ENCODE measurements around the gene TAAR1. TPM values are rescaled to one million over a fixed set of nuclear protein-coding genes. Genes with fewer than 3 reads are reported as not detected.
"Not testable (repeated sequence)": the region's sequence is repeated elsewhere in the genome, so short reads cannot be mapped to it uniquely, and the experiment has no call there.

Gene TAAR1
- total RNA-seq, 1 experiment from 2014 or later = not detected

GRCh38 chr6:132650429-132650828, 8.6 kb downstream of the TAAR1 start:
- H3K4me2 ChIP-seq (ENCODE audit: low read depth, low read length, poor library complexity, severe bottlenecking) = no peak overlapping the region
- H3K36me3 ChIP-seq (ENCODE audit: insufficient read depth, low read length) = no peaks in the 10 kb centered on the region
- H3K4me3 ChIP-seq (ENCODE audit: low read length) = no peak overlapping the region
- no peaks in the 10 kb centered on the region for H3K4me1 ChIP-seq (ENCODE audit: low read length)
- H3K9me2 ChIP-seq (replicated peaks; ENCODE audit: insufficient read depth, low read length) = no peaks in the 10 kb centered on the region
- no peak overlapping the region for H3K9ac ChIP-seq (ENCODE audit: low read length)
- H3K27ac ChIP-seq (ENCODE audit: low read length) = no peak overlapping the region
- H3K9me3 ChIP-seq (ENCODE audit: low read length) = no peaks in the 10 kb centered on the region
- no peaks in the 10 kb centered on the region for H3K27me3 ChIP-seq (ENCODE audit: low read length)
- no peaks in the 10 kb centered on the region for H4K20me1 ChIP-seq (ENCODE audit: insufficient read depth, low read depth, low read length)
- DNase-seq = no peak
- no peak overlapping the region for H2AFZ ChIP-seq (ENCODE audit: low read length)
- no peaks in the 10 kb centered on the region for H3K79me2 ChIP-seq (ENCODE audit: low read length)

- no peaks in the 10 kb centered on the region for H4K20me1 ChIP-seq (ENCODE audit: insufficient read depth, low read depth, low read length)
- no peak overlapping the region for H3K4me2 ChIP-seq (ENCODE audit: low read depth, low read length, poor library complexity, severe bottlenecking)
- H3K4me3 ChIP-seq (ENCODE audit: low read length) = no peak overlapping the region
- no peak overlapping the region for H2AFZ ChIP-seq (ENCODE audit: low read length)
- H3K79me2 ChIP-seq (ENCODE audit: low read length) = no peaks in the 10 kb centered on the region
- H3K27ac ChIP-seq (ENCODE audit: low read length) = no peak overlapping the region
- H3K36me3 ChIP-seq (ENCODE audit: insufficient read depth, low read length) = no peaks in the 10 kb centered on the region
- H3K9me2 ChIP-seq (replicated peaks; ENCODE audit: insufficient read depth, low read length) = no peaks in the 10 kb centered on the region
- no peaks in the 10 kb centered on the region for H3K9me3 ChIP-seq (ENCODE audit: low read length)
- H3K4me1 ChIP-seq (ENCODE audit: low read length) = no peaks in the 10 kb centered on the region
- H3K9ac ChIP-seq (ENCODE audit: low read length) = no peak overlapping the region
- no peak for DNase-seq
- no peaks in the 10 kb centered on the region for H3K27me3 ChIP-seq (ENCODE audit: low read length)
Observed at GRCh38 chr6:132648828-132649227, 10.2 kb downstream of the TAAR1 start.

- no peaks in the 10 kb centered on the region for H3K9me3 ChIP-seq (ENCODE audit: low read length)
- no peaks in the 10 kb centered on the region for H4K20me1 ChIP-seq (ENCODE audit: insufficient read depth, low read depth, low read length)
- no peak overlapping the region for H3K4me2 ChIP-seq (ENCODE audit: low read depth, low read length, poor library complexity, severe bottlenecking)
- no peaks in the 10 kb centered on the region for H3K4me1 ChIP-seq (ENCODE audit: low read length)
- no peak overlapping the region for H2AFZ ChIP-seq (ENCODE audit: low read length)
- no peak overlapping the region for H3K27ac ChIP-seq (ENCODE audit: low read length)
- H3K9me2 ChIP-seq (replicated peaks; ENCODE audit: insufficient read depth, low read length) = no peaks in the 10 kb centered on the region
- no peak overlapping the region for H3K4me3 ChIP-seq (ENCODE audit: low read length)
- H3K36me3 ChIP-seq (ENCODE audit: insufficient read depth, low read length) = no peaks in the 10 kb centered on the region
- no peaks in the 10 kb centered on the region for H3K27me3 ChIP-seq (ENCODE audit: low read length)
- DNase-seq = no peak
- no peak overlapping the region for H3K9ac ChIP-seq (ENCODE audit: low read length)
- no peaks in the 10 kb centered on the region for H3K79me2 ChIP-seq (ENCODE audit: low read length)
Observed at GRCh38 chr6:132648356-132648755, 10.6 kb downstream of the TAAR1 start.

GRCh38 chr6:132643547-132643946, 15.4 kb downstream of the TAAR1 start:
- Histone ChIP-seq H3K9ac (ENCODE audit: low read length) (no peak overlapping the region), H3K4me3 (ENCODE audit: low read length) (no peak overlapping the region), H3K9me3 (ENCODE audit: low read length) (no peaks in the 10 kb centered on the region), H3K79me2 (ENCODE audit: low read length) (no peaks in the 10 kb centered on the region), H3K4me2 (ENCODE audit: low read depth, low read length, poor library complexity, severe bottlenecking) (no peak overlapping the region), H3K9me2 (replicated peaks; ENCODE audit: insufficient read depth, low read length) (no peaks in the 10 kb centered on the region), H3K36me3 (ENCODE audit: insufficient read depth, low read length) (no peaks in the 10 kb centered on the region), H3K27me3 (ENCODE audit: low read length) (no peaks in the 10 kb centered on the region), H4K20me1 (ENCODE audit: insufficient read depth, low read depth, low read length) (no peaks in the 10 kb centered on the region), H3K4me1 (ENCODE audit: low read length) (no peaks in the 10 kb centered on the region; the same call in 1 of the 2 replicates), H3K27ac (ENCODE audit: low read length) (no peak overlapping the region), H2AFZ (ENCODE audit: low read length) (no peak overlapping the region)
- DNase-seq = no peak

- not testable (repeated sequence) for H3K9me3 ChIP-seq (ENCODE audit: low read length); H3K27ac ChIP-seq (ENCODE audit: low read length); H3K36me3 ChIP-seq (ENCODE audit: insufficient read depth, low read length); H3K9me2 ChIP-seq (replicated peaks; ENCODE audit: insufficient read depth, low read length); H3K4me2 ChIP-seq (ENCODE audit: low read depth, low read length, poor library complexity, severe bottlenecking); H3K4me1 ChIP-seq (ENCODE audit: low read length); H3K4me3 ChIP-seq (ENCODE audit: low read length); H3K27me3 ChIP-seq (ENCODE audit: low read length); H3K79me2 ChIP-seq (ENCODE audit: low read length); H3K9ac ChIP-seq (ENCODE audit: low read length); H4K20me1 ChIP-seq (ENCODE audit: insufficient read depth, low read depth, low read length); H2AFZ ChIP-seq (ENCODE audit: low read length); DNase-seq
Observed at GRCh38 chr6:132637135-132637534, 21.8 kb downstream of the TAAR1 start.

GRCh38 chr6:132635906-132636305, 23.1 kb downstream of the TAAR1 start:
- H3K4me3 ChIP-seq (ENCODE audit: low read length) = not testable (repeated sequence)

GRCh38 chr6:132635288-132635687, 23.7 kb downstream of the TAAR1 start:
- not testable (repeated sequence) for H3K4me2 ChIP-seq (ENCODE audit: low read depth, low read length, poor library complexity, severe bottlenecking); H3K4me3 ChIP-seq (ENCODE audit: low read length); H2AFZ ChIP-seq (ENCODE audit: low read length); DNase-seq; H3K27ac ChIP-seq (ENCODE audit: low read length); H3K9me3 ChIP-seq (ENCODE audit: low read length); H3K27me3 ChIP-seq (ENCODE audit: low read length); H3K9ac ChIP-seq (ENCODE audit: low read length); H3K9me2 ChIP-seq (replicated peaks; ENCODE audit: insufficient read depth, low read length); H4K20me1 ChIP-seq (ENCODE audit: insufficient read depth, low read depth, low read length); H3K4me1 ChIP-seq (ENCODE audit: low read length); H3K79me2 ChIP-seq (ENCODE audit: low read length); H3K36me3 ChIP-seq (ENCODE audit: insufficient read depth, low read length)

More at GRCh38 chr6:132635906-132636305, 23.1 kb downstream of the TAAR1 start:
- not testable (repeated sequence) for H3K27ac ChIP-seq (ENCODE audit: low read length); H3K9ac ChIP-seq (ENCODE audit: low read length); H2AFZ ChIP-seq (ENCODE audit: low read length); H3K27me3 ChIP-seq (ENCODE audit: low read length); DNase-seq; H4K20me1 ChIP-seq (ENCODE audit: insufficient read depth, low read depth, low read length); H3K9me3 ChIP-seq (ENCODE audit: low read length); H3K4me2 ChIP-seq (ENCODE audit: low read depth, low read length, poor library complexity, severe bottlenecking); H3K79me2 ChIP-seq (ENCODE audit: low read length); H3K9me2 ChIP-seq (replicated peaks; ENCODE audit: insufficient read depth, low read length); H3K4me1 ChIP-seq (ENCODE audit: low read length); H3K36me3 ChIP-seq (ENCODE audit: insufficient read depth, low read length)

GRCh38 chr6:132634796-132635195, 24.2 kb downstream of the TAAR1 start:
- Histone ChIP-seq H4K20me1 (ENCODE audit: insufficient read depth, low read depth, low read length) (no peaks in the 10 kb centered on the region), H3K9ac (ENCODE audit: low read length) (no peak overlapping the region), H3K9me2 (replicated peaks; ENCODE audit: insufficient read depth, low read length) (no peaks in the 10 kb centered on the region), H3K4me2 (ENCODE audit: low read depth, low read length, poor library complexity, severe bottlenecking) (no peak overlapping the region), H3K4me1 (ENCODE audit: low read length) (peaks cover 4% of the 10 kb centered on the region), H3K27me3 (ENCODE audit: low read length) (no peaks in the 10 kb centered on the region), H3K79me2 (ENCODE audit: low read length) (no peaks in the 10 kb centered on the region), H3K9me3 (ENCODE audit: low read length) (no peaks in the 10 kb centered on the region), H3K27ac (ENCODE audit: low read length) (no peak overlapping the region), H2AFZ (ENCODE audit: low read length) (no peak overlapping the region), H3K4me3 (ENCODE audit: low read length) (no peak overlapping the region), H3K36me3 (ENCODE audit: insufficient read depth, low read length) (no peaks in the 10 kb centered on the region)
- DNase-seq = no peak

GRCh38 chr6:132633362-132633761, 25.6 kb downstream of the TAAR1 start:
- Histone ChIP-seq H3K36me3 (ENCODE audit: insufficient read depth, low read length) (no peaks in the 10 kb centered on the region), H3K79me2 (ENCODE audit: low read length) (no peaks in the 10 kb centered on the region), H3K4me1 (ENCODE audit: low read length) (peaks cover 4% of the 10 kb centered on the region), H2AFZ (ENCODE audit: low read length) (no peak overlapping the region), H3K4me2 (ENCODE audit: low read depth, low read length, poor library complexity, severe bottlenecking) (no peak overlapping the region), H3K9me2 (replicated peaks; ENCODE audit: insufficient read depth, low read length) (no peaks in the 10 kb centered on the region), H3K9ac (ENCODE audit: low read length) (no peak overlapping the region), H3K27me3 (ENCODE audit: low read length) (no peaks in the 10 kb centered on the region), H3K27ac (ENCODE audit: low read length) (no peak overlapping the region), H3K9me3 (ENCODE audit: low read length) (no peaks in the 10 kb centered on the region), H3K4me3 (ENCODE audit: low read length) (no peak overlapping the region), H4K20me1 (ENCODE audit: insufficient read depth, low read depth, low read length) (no peaks in the 10 kb centered on the region)
- no peak for DNase-seq
